SK-N-SH treated with all-trans-retinoic acid at 6 μM for 48 hours (cell line): ENCODE measurements around the gene CRELD2.
A peak's percentile ranks its signal among the peaks of the same experiment; 100 is the strongest.

Source experiments
- ATAC-seq: fragments of 200-7000 bp; cut with Tn5 transposase; 3 replicates; pipeline ENCODE4 v1.9.1; 2020; ENCODE audit warnings: mild to moderate bottlenecking, moderate library complexity
- ARNTL ChIP-seq: fragments of 450-650 bp; formaldehyde crosslinking; IDR thresholded peaks from 2 replicates; pipeline ENCODE4 v1.5.0; 2020; ENCODE audit warnings: low read depth, mild to moderate bottlenecking, moderate library complexity, borderline replicate concordance
- BACH2 ChIP-seq: fragments of 250-450 bp; sonication (Bioruptor Pico); IDR thresholded peaks from 2 replicates; pipeline ENCODE4 v1.9.0; 2021; ENCODE audit warnings: mild to moderate bottlenecking, borderline replicate concordance
- CREB5 ChIP-seq: fragments of 250-450 bp; sonication (Bioruptor Pico); IDR thresholded peaks from 2 replicates; pipeline ENCODE4 v1.5.1; 2020; ENCODE audit warnings: low read depth, mild to moderate bottlenecking, moderate library complexity
- CSDC2 ChIP-seq: fragments of 250-450 bp; sonication (Bioruptor Pico); IDR thresholded peaks from 2 replicates; pipeline ENCODE4 v1.5.0; 2020; ENCODE audit warnings: mild to moderate bottlenecking, moderate library complexity
- ESRRG ChIP-seq: fragments of 250-450 bp; sonication (Bioruptor Pico); IDR thresholded peaks from 2 replicates; pipeline ENCODE4 v1.6.1; 2021; ENCODE audit warnings: mild to moderate bottlenecking
- GLIS3 ChIP-seq: fragments of 250-450 bp; sonication (Bioruptor Pico); IDR thresholded peaks from 2 replicates; pipeline ENCODE4 v1.5.0; 2020; ENCODE audit warnings: mild to moderate bottlenecking, moderate library complexity
- ISL1 ChIP-seq: fragments of 250-450 bp; sonication (Bioruptor Pico); IDR thresholded peaks from 2 replicates; pipeline ENCODE4 v2.1.2; 2022; ENCODE audit warnings: mild to moderate bottlenecking, moderate library complexity
- OSR1 ChIP-seq: fragments of 250-450 bp; sonication (Bioruptor Pico); IDR thresholded peaks from 2 replicates; pipeline ENCODE4 v1.8.0; 2022; ENCODE audit warnings: moderate library complexity, mild to moderate bottlenecking, inconsistent platforms
- PATZ1 ChIP-seq: fragments of 250-450 bp; sonication (Bioruptor Pico); IDR thresholded peaks from 2 replicates; pipeline ENCODE4 v1.8.0; 2020; ENCODE audit warnings: mild to moderate bottlenecking, moderate library complexity, borderline replicate concordance
- PPARA ChIP-seq: fragments of 250-450 bp; sonication (Bioruptor Pico); IDR thresholded peaks from 2 replicates; pipeline ENCODE4 v1.5.0; 2020; ENCODE audit warnings: mild to moderate bottlenecking, borderline replicate concordance
- RARB ChIP-seq: fragments of 250-450 bp; sonication (Bioruptor Pico); IDR thresholded peaks from 2 replicates; pipeline ENCODE4 v1.8.0; 2021; ENCODE audit warnings: mild to moderate bottlenecking, moderate library complexity
- SNAI2 ChIP-seq: fragments of 250-450 bp; sonication (Bioruptor Pico); IDR thresholded peaks from 2 replicates; pipeline ENCODE4 v1.5.0; 2020; ENCODE audit warnings: mild to moderate bottlenecking, moderate library complexity
- TCF4 ChIP-seq: fragments of 250-450 bp; sonication (Bioruptor Pico); IDR thresholded peaks from 2 replicates; pipeline ENCODE4 v1.8.0; 2021; ENCODE audit warnings: mild to moderate bottlenecking, moderate library complexity, borderline replicate concordance
- TOX ChIP-seq: fragments of 250-450 bp; sonication (Bioruptor Pico); IDR thresholded peaks from 2 replicates; pipeline ENCODE4 v1.8.0; 2021; ENCODE audit warnings: mild to moderate bottlenecking, moderate library complexity, borderline replicate concordance
- TSHZ2 ChIP-seq: fragments of 250-450 bp; sonication (Bioruptor Pico); IDR thresholded peaks from 2 replicates; pipeline ENCODE4 v1.5.0; 2020; ENCODE audit warnings: mild to moderate bottlenecking, moderate library complexity
- ZC3H10 ChIP-seq: fragments of 250-450 bp; sonication (Bioruptor Pico); IDR thresholded peaks from 2 replicates; pipeline ENCODE4 v1.5.1; 2021; ENCODE audit warnings: mild to moderate bottlenecking, moderate library complexity
- ZFP30 ChIP-seq: fragments of 450-650 bp; formaldehyde crosslinking; IDR thresholded peaks from 2 replicates; pipeline ENCODE4 v1.5.0; 2022; ENCODE audit warnings: mild to moderate bottlenecking, moderate library complexity
- ZNF565 ChIP-seq: fragments of 450-650 bp; formaldehyde crosslinking; conservative IDR thresholded peaks from 2 replicates; pipeline ENCODE4 v1.5.0; 2020; ENCODE audit warnings: low read depth, mild to moderate bottlenecking, moderate library complexity
- ZNF8 ChIP-seq: fragments of 450-650 bp; formaldehyde crosslinking; IDR thresholded peaks from 2 replicates; pipeline ENCODE4 v1.5.0; 2020; ENCODE audit warnings: mild to moderate bottlenecking, moderate library complexity

CRELD2 gene

GRCh38 chr22:49892226-49892899 lies 26.1 kb upstream of the CRELD2 start:
- TF ChIP-seq ESRRG (CRISPR knock-in tag), result no peak
- no peak for TF ChIP-seq ZNF8
- no peak for TF ChIP-seq PATZ1
- no peak for TF ChIP-seq ZFP30 (CRISPR knock-in tag)
- no peak for TF ChIP-seq CREB5
- TF ChIP-seq BACH2, result no peak
- no peak for TF ChIP-seq TCF4 (CRISPR knock-in tag)
- TF ChIP-seq TOX (CRISPR knock-in tag), result no peak
- TF ChIP-seq GLIS3 (CRISPR knock-in tag), result no peak
- TF ChIP-seq CSDC2 (CRISPR knock-in tag), result no peak
- no peak for TF ChIP-seq ZC3H10 (CRISPR knock-in tag)
- no peak for TF ChIP-seq ARNTL (CRISPR knock-in tag)
- no peak for ATAC-seq

- ATAC-seq, result no peak
- TF ChIP-seq TSHZ2 (no peak), OSR1 (no peak), TOX (CRISPR knock-in tag) (no peak), SNAI2 (CRISPR knock-in tag) (no peak), BACH2 (no peak), ESRRG (CRISPR knock-in tag) (no peak), ZFP30 (CRISPR knock-in tag) (no peak), ISL1 (CRISPR knock-in tag) (no peak), PATZ1 (no peak)
These were observed 25.4 kb upstream of the CRELD2 start for GRCh38 chr22:49893025-49893424.

GRCh38 chr22:49894322-49895054 lies 23.9 kb upstream of the CRELD2 start:
- peak; percentile 30; the same call in 2 of the 3 replicates for ATAC-seq
- TF ChIP-seq ZC3H10 (CRISPR knock-in tag) (no peak), ZNF565 (CRISPR knock-in tag) (no peak), CREB5 (no peak), ISL1 (CRISPR knock-in tag) (no peak), TOX (CRISPR knock-in tag) (no peak), PATZ1 (no peak), CSDC2 (CRISPR knock-in tag) (no peak), BACH2 (no peak), OSR1 (no peak), PPARA (no peak), TSHZ2 (no peak), ARNTL (CRISPR knock-in tag) (no peak), TCF4 (CRISPR knock-in tag) (no peak), RARB (CRISPR knock-in tag) (no peak)
